GM19240 (cell line): Measurements from ENCODE around the gene VPS13A.
"Not testable (repeated sequence)": the region's sequence is repeated elsewhere in the genome, so short reads cannot be mapped to it uniquely, and the experiment has no call there.

ENCODE experiments used
- DNase-seq: peaks from one replicate; pipeline ENCODE4 v3.0.0; 2011; ENCODE audit warnings: low spot score; ENCODE audit not compliant: insufficient read length

The VPS13A gene

DNA sequence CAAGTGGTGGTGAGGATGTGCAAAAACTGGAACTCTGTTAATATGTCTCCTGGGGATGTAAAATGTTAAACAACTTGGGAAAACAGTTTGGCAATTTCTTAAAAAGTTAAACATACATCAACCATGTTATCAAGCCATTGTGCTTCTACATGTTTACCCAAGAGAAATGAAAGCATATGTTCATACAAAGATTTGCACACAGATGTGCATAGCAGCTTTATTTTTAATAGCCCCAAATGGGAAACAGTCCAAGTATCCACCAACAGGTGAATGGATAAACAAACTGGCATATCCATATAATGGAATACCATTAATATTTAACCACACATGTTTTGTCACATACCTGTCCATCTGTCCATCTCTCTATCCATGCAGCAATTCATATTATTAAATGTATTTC is 6.2 kb downstream of the VPS13A start:
- DNase-seq = no peak

DNA sequence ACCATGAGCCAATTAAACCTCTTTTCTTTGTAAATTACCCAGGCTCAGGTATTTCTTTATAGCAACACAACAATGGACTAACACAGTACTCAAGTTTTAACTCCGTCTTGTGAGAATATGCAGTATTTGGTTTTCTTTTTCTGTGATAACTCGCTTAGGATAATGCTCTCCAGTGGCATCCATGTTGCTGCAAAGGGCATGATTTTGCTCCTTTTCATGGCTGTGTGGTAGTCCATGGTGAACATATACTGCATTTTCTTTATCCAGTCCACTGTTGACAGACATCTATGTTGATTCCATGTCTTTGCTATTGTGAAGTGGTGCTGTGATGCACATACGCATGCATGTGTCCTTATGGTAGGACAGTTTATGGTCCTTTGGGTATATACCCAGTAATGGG is 10.9 kb downstream of the VPS13A start:
- DNase-seq = no peak

DNA sequence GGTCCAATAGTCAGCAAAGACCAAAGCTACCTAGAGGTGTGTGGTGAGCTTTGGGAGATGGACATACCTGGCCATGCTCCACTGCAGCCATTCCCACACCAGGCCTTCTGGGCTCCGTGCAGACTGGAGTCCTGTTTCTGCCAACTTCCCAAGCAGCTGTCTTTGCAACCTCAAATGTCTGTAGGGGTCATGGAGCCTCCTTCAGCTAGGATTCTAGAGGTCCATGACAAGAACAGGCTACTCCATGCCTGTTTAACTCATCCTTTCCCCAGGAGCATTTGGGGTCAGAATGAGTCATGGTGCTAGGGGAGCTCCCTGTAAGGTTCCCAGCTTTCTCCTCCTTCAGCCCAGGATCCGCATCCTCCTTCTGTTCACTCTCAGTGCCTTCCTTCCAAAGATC is 17.1 kb downstream of the VPS13A start:
- no peak for DNase-seq

DNA sequence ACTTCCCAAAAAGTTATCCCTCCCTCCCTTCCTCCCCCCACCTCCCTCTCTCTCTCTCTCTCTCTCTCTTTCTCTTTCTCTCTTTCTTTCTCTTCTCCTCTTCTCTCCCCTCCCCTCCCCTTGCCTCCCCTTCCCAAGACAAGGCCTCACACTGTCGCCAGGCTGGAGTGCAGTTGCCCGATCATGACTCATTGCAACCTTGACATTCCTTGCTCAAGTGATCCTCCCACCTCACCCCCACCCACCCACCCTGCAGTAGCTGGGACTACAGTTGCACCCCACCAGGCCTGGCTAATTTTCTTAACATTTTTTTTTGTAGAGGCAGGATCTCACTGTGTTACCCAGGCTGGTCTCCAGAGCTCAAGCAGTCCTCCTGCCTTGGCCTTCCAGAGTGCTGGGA is 32.8 kb downstream of the VPS13A start:
- no peak for DNase-seq

DNA sequence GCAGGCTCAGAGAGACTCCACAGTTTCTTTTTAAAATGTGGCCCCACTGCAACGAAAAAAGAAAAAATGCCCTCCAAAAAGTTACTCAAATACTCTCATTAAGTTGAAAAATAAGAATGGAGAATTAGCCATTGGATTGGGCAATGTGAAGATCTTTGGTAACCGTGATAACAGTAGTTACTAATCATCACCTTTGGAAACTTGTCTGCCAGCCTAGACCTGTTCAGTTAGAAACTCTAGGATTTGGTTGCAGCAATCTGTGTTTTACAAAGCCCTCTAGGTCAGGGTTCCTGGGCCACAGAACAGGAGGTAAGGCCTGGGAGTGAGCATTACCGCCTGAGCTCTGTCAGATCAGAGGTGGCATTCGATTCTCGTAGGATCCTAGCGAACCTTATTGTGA is 34.2 kb downstream of the VPS13A start:
- DNase-seq = no peak

DNA sequence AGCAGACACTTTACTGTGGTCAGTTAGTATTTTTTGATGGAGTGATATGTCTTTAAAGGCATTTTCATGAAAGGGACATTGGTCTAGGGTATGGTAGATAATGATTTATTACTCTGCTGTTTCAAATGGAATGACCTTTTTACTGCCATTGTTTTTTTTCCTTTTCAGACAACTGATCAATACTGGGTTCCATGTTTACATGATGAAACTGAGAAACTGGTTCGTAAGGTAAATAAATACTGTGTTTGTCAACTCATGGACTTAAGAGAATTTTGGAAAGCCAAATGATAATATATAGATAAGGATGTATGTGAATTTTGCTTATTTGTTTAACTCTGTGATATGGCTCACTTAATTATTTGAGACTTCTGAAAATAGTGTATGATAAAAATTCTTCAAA is 35.5 kb downstream of the VPS13A start:
- DNase-seq = no peak

DNA sequence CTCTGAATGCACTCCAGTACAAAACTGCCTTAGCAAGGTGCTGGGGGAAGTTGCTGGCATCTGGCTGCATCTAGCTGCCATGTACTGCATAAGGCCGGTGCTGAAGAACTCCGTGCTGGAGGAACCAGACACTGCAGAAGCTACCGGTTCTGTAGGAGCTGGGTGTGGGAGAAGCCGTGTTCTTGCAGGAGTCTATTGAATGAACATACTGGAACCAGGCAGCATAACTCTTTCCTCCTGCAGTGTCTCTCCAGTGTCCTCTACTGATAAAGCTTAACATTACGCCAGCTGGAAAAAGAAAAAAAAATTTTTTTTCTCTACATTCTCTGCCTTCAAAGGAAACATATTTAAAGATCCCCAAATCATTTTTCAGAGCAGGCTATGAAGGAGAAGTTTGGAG is 38.5 kb downstream of the VPS13A start:
- no peak for DNase-seq

DNA sequence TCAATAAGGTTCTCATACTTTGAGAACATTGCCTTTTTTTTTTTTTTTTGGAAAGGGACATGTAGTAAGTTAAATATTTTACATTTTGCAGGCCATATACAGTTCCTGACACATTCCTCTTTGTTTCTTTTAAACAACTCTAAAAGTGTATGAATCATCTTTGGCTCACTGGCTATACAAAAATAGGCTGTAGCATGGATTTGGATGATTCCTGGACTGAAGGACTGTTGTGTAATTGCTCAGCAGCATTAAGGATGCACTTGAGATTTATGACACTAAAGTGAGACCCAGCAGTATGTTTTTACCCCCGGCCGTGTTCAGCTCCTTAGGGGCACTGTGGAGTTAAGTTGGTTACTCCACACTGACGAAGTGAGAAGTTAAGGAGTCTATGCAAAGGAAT is 41.3 kb downstream of the VPS13A start:
- DNase-seq = no peak

DNA sequence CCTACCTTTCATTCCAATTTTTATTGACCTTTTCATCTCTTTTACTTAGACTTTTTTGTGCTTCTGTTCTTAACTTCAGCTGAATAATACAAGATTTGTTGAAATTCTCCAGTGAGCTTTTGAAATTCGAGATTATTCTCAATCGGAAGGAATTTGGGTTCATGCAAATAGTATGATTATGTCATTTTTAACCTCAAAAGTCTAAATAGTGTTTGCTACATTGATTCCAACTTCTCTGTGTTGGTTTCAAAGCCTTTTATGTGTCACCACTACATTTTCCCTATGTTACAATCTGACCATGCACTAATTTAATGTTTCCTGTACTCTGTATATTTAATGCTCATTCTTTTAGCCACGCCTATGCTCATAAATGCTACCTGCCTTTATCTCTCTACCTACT is 44.1 kb downstream of the VPS13A start:
- no peak for DNase-seq

DNA sequence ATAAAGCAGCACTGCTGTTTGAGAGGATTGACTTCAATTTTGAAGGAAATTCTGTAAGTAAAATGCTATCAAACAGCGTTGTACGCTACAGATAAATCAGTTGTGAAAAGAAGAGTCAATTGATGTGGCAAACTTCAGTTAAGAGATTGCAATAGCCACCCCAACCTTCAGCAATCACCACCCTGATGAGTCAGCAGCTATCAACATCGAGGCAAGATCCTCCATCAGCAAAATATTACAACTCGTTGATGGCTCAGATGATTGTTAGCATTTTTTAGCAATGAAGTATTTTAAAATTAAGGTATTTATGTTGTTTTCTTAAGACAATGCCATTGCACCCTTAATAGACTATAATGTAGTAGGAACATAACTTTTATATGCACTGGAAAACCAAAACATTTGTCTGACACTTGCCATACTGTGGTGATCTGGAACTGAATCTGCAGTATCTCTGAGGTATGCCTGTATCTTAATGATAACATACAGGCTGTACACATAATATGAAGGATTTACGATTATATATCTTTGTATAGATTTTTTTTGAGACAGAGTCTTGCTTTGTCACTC is 47.5 kb downstream of the VPS13A start:
- DNase-seq = no peak

DNA sequence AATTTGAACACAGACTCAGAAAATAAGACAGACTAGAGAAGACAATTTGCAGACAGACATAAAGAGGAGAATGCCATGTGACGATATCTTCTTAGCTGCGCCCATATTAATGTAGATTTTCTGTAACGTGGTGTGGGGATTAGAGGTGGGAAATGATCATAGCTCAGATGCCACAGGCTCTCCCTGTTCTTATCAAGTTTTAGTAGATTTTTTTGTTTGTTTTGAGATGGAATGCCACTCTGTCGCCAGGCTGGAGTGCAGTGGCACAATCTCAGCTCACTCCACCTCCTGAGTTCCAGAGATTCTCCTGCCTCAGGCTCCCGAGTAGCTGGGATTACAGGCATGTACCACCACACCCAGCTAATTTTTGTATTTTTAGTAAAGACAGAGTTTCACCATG is 59.4 kb downstream of the VPS13A start:
- no peak for DNase-seq

DNA sequence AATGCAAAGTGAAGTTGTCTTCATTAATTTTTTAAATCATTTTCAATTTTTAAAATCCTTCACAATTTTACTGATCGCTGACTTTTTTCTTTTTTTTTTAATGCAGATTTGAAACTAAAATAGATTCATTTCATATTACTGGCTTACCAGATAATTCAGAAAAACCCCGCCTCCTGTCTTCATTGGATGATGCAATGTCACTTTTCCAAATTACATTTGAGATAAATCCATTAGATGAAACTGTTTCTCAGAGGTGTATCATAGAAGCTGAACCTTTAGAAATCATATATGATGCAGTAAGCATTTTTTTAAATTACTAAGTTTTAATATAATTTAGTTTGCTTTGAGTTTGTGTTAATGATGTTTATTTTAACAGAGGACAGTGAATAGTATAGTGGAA is 60.6 kb downstream of the VPS13A start:
- DNase-seq = no peak

DNA sequence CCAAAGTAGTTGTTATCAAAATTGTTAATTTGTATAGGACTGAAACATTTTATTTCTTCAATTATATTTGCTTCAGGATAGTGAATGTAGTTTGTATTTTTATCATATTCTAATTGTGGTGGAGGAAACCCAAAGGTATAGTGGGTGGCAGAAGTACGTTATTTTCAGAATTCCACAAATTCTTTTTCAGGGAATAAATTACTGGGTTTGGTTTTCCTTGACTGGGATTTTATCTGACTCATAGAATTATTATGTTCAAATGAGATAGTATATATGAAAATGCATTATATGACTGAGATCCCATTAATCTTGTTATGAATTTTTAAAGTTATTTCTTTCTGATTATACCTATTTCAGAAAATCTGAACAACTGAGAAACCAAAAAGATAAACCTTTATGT is 73.7 kb downstream of the VPS13A start:
- DNase-seq = no peak

DNA sequence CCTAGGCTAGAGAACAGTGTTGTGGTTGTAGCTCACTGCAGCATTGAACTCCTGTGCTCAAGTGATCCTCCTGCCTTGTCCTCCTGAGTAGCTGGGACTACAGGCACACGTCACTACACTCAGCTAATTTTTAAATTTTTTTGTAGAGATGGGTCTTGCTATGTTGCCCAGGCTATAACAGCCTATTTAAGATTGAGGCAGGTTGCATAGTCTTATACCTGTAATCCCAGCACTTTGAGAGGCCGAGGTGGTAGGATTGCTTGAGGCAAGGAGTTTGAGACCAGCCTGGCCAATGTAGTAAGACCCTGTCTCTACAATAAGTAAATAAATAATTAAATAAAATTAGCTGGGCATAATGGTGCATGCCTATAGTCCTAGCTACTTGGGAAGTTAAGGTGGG is 79.9 kb downstream of the VPS13A start:
- no peak for DNase-seq

DNA sequence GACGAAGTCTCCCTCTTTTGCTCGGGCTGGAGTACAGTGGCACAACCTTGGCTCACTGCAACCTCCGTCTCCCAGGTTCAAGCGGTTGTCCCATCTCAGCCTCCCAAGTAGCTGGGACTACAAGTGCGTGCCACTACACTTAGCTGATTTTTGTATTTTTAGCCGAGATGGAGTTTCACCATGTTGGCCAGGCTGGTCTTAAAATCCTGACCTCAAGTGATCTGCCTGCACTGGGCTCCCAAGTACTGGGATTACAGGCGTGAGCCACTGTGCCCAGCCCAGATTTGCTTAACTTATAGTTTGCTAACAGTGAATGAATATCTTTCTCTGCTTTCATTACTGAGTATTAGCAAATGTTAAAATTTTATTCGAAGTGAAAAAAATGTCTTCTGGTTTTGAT is 84.3 kb downstream of the VPS13A start:
- no peak for DNase-seq

DNA sequence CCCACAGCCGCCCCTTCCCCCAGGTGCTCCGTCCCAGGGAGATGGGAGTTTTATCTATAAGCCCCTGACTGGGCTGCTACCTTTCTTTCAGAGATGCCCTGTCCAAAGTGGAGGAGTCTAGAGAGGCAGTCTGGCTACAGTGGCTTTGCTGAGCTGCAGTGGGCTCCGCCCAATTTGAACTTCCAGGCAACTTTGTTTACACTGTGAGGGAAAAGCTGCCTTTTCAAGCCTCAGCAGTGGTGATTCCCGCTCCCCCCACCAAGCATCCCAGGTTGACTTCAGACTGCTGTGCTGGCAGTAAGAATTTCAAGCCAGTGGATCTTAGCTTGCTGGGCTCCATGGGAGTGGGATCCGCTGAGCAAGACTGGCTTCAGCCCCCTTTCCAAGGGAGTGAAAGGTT is 90.4 kb downstream of the VPS13A start:
- DNase-seq = not testable (repeated sequence)

DNA sequence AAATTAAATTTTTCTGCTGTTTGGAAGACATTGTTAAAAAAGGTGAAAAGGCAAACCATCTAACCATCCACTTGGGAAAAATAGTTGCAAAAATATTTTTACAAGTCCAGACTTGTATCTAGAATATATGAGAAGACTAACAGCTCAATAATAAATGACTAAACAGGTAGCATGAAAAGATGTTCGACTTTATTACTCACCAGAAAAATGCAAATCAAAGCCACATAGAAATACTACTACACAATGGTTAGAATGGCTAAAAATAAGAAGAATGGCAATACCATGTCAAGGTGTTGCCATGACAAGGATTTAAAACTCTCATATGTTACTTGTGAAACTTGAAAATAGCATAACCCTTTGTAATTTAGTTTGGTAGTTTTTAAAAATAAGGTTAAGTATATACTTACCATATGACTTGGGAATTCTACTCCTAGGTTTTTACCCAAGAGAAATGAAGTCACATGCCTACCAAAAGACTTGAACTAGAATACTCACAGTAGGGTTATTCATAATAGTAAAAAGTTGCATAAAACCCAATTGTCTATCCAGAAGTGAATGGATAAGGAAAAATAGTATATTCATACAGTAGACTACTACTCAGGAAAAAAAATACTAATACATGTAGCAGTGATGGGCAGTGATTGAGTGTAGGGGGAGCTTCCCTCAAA is 93.8 kb downstream of the VPS13A start:
- no peak for DNase-seq

DNA sequence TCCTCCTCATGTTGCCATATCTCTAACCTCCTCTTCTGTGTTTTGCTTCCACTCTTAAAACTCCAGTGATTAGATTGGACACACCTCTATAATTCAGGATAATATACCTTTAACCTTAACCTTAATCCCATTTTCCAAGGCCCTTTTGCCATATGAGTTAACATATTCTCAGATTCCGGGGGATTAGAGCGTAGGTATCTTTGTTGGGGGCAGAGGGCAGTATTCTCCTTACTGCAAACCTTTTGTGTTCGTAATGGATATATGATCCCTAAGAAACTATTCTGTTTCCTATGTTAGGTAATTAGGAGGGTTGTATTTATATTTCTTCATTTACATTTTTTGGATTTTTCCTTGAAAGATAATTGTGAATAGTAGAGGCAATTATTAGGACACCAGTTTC is 99.5 kb downstream of the VPS13A start:
- DNase-seq = no peak

DNA sequence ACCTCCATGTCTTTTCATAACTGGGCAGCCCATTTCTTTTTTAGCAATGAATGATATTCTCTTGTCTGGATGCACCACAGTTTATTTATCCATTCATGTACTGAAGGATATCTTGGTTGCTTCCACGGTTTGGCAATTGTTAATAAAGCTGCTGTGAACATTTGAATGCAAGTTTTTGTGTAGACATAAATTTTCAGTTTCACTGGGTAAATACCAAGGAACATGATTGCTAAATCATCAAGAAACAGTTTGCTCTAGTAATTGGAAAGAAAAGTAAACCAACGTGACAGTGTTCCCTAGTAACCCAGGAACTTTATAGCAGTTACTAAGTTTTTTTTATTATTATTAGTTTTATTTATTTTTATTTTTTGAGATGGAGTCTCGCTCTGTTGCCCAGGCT is 100.4 kb downstream of the VPS13A start:
- DNase-seq = no peak

DNA sequence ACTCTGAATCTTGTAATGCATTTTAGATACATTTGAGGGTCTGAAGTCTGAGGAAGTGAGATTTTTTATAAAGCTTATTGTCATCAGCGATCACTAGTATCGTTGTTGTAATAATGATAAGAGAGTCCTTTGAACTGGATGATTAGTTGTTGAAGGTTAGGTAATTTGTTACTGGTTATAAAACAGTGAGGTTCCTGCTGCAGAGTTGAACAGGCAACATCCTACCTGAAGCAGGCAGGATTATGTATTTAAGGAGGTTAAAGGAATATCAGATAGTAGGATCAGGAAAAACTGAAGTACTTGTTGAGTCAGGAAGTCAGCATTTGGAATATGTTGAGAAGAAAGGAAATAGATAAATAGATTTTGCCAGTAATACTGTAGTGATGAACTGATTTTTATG is 106.7 kb downstream of the VPS13A start:
- DNase-seq = no peak

DNA sequence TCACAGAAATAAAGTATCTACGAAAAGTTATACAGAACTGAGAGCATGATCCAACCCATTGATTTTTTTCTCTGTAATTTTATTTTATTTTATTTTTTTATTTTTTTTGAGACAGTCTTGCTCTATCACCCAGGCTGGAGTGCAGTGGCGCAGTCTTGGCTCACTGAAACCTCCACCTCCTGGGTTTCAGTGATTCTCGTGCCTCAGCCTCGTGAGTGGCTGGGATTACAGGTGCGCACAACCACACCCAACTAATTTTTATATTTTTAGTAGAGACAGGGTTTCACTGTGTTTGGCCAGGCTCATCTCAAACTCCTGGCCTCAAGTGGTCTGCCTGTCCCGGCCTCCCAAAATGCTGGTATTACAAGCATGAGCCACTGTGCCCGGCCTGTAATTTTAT is 107.3 kb downstream of the VPS13A start:
- no peak for DNase-seq

DNA sequence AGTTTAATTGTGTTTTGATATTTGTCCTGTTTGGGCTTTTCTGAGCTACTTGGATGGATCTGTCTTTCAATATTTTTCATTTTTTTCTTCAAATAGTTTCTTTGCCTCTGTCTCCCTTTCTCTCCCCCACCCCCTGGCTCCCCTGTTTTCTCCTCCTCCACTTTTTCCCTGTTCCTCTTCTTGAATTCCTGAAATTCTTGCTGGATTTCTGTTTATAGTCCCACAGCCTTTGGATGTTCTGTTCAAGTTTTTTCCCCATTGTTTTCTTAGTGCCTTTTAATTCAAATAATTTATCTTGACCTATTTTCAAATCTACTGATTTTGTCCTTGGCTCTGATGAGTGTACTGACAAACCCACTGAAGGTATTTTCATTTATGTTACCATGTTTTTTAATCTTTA is 113.0 kb downstream of the VPS13A start:
- no peak for DNase-seq

DNA sequence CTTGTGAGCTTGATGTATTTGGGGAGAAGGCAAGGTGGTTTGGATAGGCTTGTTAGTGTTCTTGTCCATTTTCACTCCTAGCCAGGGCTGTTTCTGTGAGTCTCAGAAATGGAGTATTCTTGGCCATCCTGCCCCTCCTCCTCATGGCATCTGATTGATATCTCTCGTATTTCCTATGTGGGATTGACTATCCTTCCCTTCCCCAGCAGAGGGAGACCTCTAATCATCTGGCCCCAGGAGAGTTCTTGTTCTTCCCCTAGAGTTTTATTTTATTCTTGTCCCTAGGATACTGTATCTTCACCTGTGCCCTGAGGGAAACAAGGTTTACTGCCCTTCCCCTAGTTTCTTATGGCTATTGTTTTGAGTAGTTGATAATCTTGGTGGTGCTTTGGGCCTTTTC is 114.4 kb downstream of the VPS13A start:
- DNase-seq = no peak

DNA sequence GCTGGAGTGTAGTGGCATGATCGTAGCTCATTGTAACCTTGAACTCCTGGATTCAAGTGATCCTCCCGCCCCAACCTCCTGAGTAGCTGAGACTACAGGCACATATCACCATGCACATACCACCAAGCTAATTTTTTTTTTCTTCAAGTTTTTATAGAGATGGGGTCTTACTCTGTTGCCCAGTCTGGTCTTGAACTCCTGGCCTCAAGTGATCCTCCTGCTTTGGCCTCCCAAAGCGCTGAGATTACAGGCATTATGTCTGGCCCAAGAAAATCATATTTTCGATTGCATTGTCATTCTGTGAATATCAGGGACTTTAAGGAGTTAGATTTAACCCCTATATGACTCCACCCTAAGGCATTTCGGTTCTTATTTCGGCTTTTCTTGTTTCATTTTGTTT is 116.6 kb downstream of the VPS13A start:
- DNase-seq = no peak
